NK-92 treated with Interleukin-12 subunit alpha and Interleukin-12 subunit beta, amount 100 ng/mL, for 24 hours (cell line): ENCODE measurements around the gene TRMU.

Source experiments
- DNase-seq: peaks from one replicate; lab custom pipeline; 2025; lab: John Stamatoyannopoulos, UW

The TRMU gene

DNA sequence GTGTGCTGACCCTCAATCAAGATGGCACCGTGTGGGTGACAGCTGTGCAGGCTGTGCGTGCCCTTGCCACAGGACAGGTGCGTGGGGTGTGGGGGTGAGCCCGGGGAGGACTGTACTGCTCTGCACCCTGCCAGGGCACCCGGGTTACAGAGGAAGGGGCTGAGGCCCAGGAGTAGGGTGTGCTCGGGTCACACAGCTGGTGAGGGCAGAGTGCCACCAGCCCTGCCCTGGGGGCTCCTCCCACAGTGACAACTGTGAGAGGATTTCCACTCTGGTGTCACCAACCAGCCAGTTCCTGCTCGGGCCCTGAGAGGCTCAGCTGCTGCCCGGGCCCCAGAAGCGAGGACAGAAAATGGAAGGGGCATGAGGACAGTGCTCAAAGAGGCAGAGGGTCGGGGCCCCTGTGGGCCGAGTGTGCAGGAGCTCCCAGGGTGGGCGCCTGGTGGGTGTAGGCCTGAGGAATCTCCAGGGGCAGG, 20.5 kb downstream of the TRMU start:
- no peak for DNase-seq

DNA sequence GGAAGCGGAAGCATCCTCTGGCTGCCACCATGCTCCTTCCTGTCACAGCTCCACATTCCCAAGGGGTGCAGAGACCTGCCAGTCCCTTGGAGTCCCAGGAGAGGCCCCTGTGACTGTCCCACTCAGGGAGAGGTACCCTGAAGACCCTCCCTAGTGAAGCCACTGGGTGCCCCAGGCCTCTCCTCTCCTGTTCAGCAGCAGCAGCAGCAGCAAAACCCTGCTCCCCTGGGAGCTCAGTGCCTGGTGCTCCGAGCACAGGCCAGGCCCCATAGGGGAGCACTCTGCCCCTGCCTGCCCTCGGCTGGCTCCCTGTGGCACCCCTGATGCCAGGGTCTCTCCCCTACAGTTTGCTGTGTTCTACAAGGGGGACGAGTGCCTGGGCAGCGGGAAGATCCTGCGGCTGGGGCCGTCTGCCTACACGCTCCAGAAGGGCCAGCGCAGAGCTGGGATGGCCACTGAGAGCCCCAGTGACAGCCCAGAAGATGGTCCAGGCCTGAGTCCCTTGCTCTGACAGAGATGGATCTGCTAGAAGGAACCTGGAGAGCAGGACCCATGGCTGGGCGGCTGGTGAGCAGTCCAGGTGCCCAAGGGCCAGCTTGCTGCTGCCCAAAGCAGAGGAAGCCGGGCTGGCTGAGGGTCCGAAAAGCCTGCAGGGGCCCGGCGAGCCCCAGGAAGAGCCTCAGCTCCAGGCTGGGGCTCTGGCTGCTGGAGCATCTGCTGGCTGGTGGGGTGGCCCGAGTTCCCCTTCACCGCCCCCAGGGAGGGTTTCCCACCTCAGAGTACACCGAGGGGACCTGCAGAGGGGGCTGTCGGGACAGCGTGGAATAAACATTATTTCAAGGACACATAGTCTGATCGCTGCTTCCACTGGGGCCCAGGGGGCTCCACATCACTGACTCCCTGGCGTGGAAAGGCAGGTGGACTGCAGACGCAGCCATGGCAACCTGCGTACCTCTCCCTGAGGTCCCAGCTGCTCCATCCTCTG, 21.3 kb downstream of the TRMU start:
- DNase-seq = no peak

DNA sequence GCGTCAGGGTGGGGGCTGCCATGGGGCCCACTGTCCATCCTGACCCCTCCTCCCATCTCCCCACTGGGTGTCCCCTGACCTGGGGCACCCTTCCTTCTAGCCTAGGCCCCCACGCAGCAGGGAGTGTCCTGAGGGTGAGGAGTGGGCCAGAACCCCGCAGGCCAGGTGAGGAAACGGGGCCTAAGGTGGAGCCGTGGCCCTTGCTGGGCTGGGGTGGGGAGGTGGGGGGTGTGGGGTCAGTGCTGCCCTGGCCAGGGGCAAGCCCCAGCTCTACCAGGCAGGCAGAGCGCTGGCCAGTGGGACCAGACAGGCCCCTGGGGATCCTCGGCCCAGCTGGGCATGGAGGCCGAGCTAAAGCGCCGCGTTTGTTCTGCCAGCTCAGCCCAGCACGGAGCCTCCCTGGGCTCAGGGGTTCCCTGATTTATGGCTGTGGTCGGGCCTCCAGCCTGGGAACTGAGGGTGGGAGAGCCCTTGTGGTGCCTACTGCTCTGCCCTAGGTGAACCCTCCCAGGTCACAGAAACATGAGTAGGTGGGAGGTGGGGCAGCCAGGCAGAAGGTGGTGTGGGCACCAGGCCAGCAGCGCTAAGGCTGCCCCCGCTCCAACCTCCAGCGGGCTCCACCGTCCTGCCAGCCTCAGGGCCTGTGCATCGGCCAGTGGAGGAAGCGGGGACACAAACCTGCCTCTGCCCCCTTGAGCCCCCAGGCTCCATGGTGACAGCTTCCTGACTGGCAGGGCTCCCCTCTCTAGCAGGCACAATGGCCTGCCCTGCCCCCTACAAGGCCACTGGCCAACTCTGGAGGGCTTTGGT, 22.4 kb downstream of the TRMU start:
- DNase-seq = no peak

- no peak for DNase-seq
Observed at GRCh38 chr22:46358766-46359165, 23.3 kb downstream of the TRMU start.

DNA sequence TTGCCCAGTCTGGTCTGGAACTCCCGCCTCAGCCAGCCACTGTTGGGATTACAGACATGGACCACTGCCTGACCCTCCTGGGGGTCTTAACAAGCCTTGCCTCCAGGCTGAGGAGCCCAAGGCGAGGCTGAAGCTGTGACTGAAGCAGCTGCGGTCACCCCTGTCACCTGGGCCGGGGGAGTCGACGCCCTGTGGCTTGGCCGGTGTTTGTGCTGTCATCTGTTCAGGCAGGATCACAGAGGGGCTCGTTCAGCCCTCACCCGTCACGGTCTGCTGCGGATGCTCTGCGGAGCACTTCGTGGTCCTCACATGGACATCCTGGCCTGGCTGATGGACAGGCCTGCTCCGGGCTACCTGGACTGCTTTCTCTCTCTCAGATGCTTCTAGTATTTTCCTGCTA, 23.8 kb downstream of the TRMU start:
- DNase-seq = no peak

DNA sequence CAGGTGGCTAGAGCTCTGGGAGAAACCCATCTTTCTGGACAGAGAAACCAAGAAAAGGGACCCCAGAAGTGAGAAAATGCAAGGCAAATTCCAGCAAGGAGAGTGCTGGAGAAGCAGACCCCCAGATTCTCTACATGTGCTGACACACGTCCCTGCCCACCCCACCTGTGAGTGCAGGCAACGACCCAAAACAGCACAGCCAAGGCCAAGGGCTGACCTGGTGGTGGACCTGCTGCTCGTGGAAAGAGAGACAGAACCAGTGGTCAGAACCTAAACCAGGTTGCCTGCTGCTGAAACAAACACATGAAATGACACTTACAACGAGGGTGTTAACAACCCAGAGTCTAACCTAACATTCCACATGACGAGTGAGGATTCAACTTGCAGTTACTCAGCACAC, 24.6 kb downstream of the TRMU start:
- no peak for DNase-seq

DNA sequence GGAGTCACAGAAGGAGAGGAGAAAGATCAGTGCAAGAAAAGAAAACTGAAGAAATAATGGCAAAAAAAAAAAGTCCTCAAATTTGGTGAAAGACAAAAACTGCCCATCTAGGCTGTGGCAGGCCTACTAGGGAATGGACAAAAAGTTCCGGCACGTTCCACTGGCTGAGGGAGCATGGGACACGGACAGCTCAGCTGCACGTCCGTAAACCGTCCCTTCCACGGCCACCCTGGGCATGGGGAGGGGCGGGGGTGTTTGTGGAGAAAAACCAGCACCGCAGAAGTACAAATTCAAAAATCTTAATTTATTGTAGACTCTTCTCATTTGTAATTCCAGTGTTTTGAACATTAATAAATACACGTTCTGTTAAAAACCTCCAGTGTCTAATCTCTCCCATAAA, 25.4 kb downstream of the TRMU start:
- DNase-seq = no peak

GRCh38 chr22:46361826-46362202, 26.3 kb downstream of the TRMU start:
- DNase-seq = no peak

GRCh38 chr22:46362203-46362933, 26.9 kb downstream of the TRMU start:
- DNase-seq = no peak

DNA sequence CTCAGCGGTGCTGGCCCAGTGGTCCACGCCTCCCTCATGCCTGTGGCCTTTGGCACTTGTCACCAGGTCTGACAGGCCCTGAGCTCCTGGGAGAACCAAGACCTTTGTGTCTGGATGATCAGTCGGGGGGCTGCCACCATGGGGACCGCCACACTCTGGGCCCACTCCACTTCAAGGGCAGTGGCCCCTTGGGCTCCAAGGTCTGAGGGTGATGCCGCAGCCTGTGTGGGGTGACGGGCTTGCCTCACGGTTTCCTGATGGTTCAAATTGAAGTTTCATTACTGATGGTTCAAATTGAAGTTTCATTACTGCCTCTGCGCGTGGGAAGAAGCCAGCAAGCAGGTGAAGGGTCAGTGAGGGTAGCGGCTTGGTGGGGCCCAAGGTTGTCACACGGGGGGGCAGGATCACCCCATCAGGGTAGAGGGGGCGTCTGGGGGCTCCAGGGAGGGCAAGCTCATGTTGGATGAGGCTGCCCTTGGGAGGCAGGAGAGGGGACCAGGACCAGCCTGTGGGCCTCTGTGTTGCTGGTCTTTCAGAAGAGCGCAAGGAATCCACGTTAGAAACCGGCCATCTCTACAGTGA, 27.5 kb downstream of the TRMU start:
- no peak for DNase-seq

GRCh38 chr22:46363611-46364321, 28.3 kb downstream of the TRMU start:
- no peak for DNase-seq

DNA sequence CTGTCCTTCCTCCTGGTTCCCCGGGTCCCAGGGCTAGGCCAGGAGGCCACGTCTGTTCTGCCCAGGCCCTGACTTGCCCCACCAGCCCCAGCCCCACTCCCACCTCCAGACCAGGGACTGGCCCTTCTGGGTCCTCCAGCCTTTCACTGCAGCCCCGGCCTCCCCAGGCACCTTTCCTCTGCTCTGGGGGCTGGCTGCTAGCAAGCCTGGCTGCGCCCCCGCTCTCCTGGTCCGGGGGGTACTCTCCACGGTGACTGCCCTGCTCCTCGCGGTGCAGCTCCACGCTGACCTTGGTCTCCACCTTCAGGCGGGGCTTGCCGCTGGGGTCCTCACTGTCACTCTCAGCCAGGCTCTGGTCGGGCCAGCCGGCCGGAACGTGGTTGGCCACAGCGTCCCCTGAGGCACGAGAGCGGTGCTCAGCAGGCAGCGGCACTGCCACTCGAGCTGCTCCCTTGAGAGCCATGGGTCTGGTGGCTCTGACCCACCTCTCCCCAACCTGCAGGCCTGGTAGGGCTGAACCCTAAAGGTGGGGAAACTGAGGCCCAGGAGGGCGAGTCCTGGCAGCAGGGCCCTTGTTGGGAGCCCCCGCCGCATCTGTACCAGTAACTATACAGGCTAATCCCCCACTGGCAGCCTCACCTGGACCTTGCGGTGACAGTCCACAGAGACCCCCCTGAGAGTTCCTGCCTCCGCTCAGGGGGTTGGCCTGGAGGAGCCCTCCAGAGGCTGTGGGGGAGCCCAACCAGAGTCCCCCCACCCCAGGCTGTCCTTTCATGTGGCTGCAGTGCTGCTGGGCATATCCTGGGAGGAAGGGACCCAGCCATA, 29.0 kb downstream of the TRMU start:
- DNase-seq = no peak

DNA sequence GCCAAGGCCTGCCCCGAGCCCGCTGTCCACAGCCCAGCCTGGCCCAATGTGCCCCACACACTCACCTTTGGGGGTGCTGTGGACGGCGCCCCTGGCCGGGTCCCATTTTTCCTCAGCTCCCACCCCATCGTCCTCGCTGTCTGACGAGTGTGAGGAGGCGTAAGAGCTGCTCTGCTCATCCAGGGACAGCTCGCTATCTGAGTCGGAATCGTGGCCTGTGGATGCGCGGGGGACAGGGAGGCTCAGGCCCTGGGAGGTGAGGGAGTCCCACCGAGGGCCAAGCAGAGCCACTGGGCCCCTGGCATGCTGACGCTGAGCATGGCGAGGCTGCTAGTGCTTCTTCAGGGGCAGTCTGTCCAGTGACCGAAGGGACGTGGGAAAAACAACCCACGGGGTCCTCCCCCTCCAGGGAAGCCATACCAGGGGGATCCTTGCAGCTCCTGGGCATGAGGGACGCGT, 29.7 kb downstream of the TRMU start:
- DNase-seq = no peak

DNA sequence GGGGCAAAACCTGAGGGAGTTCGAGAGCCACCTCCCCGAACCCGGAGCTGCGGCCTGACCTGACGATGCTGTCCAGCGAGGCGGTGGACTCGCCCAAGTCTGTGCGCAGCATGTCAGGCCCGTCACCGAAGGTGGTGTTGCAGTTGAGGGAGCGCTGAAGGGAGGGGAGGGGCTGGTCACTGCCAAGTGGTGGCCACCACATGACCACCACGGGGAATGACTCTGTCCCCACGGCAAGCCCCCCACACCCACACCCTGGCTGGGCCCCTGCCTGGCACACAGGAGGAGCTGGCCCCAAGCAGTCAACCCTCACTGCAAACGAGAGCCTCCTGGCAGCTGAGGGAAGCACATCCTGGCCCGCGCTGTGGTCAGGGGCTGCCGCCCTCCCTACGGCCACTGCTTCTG, 30.8 kb downstream of the TRMU start:
- no peak for DNase-seq

GRCh38 chr22:46366801-46367706, 31.5 kb downstream of the TRMU start:
- DNase-seq = no peak

GRCh38 chr22:46367707-46368191, 32.2 kb downstream of the TRMU start:
- DNase-seq = no peak

DNA sequence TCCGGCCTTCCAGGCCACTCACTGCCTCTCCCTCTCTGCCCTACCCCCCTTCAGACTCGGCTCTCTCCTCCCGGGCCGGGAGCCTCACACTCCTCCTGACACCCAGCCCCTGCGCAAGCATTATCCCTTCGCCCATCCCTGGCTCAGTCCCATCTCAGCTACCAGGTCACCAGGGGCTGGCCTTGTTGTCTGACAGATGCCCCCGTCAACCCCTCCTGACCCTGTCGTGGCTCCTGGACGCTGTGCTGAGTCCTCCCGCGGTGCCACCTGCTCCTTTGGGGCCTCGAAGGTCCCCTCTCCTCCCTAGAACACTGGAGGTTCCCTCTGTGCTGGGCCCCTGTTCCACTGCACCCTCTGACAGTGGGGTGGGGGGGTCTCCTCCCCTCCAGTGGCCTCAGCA, 32.9 kb downstream of the TRMU start:
- DNase-seq = no peak

DNA sequence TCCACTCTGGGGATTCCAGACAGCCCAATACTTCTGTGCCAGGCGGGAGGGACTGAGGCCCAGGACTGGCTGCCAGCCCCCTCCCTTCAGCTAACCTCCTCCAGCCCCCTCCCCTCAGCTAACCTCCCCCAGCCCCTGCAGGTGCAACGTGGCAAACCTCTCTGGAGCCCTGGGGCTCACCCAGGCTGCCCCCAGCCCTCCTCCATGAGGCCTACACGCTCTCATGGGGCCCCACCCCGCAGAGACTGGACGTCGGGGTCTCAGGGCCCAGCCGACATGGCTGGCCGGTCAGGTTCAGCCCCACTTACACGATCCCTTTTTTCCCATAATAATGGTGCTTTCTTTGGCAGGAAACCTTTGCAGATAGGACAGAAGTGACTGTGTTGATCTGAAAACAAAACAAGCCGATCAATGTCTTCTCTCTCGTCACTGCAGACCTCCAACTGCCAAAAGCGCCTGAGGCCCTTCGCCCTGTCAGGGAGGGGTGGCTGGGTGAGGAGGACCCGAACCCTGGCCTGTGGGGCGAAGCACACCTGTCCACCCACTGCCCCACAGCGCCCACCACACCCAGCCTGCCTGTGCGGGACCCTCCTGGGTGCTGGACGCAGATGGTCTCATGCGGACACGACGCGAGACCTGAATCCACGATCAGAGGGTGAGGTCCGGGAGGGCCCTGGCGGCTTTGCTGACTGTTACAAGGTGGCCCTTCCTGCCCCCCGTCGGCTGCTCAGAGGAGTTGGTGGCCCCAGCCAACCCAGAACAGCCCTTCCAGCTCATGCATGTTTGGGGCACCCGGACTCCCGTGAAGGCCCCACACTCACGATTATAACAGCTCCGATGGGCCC, 33.6 kb downstream of the TRMU start:
- no peak for DNase-seq
